Spleen (tissue), 11 donors: Measurements from ENCODE around the gene AOAH. TPM values are rescaled to one million over a fixed set of nuclear protein-coding genes. Genes with fewer than 3 reads are reported as not detected.
"Not testable (repeated sequence)": the region's sequence is repeated elsewhere in the genome, so short reads cannot be mapped to it uniquely, and the experiment has no call there.

ENCODE experiments used
- DNase-seq: peaks from one replicate; pipeline ENCODE4 v3.0.0-alpha.2; 2020
- H3K27ac ChIP-seq, 8 donors: fragments of 200-600 bp; sonication (generic) in 7 of 8; 1 replicate in 4 of 8; 2 replicates in 4 of 8; pipeline versions ENCODE4 v1.5.0 to v1.8.0; 2016 to 2021; ENCODE audit warnings: inconsistent platforms in 4 of 8, mild to moderate bottlenecking in 4 of 8, moderate library complexity in 1 of 8
- H3K27me3 ChIP-seq, 7 donors: fragments of 200-600 bp; sonication (generic) in 6 of 7; replicated peaks in 1 of 7; 1 replicate in 4 of 7; 2 replicates in 3 of 7; pipeline versions ENCODE4 v1.5.0 to v1.8.0; 2016 to 2021; ENCODE audit warnings: inconsistent platforms in 3 of 7, mild to moderate bottlenecking in 1 of 7
- H3K36me3 ChIP-seq, 6 donors: fragments of 200-600 bp; sonication (generic) in 5 of 6; 1 replicate in 4 of 6; 2 replicates in 2 of 6; pipeline versions ENCODE4 v1.5.0 to v1.8.0; 2016 to 2021; ENCODE audit warnings: inconsistent platforms in 2 of 6
- H3K4me1 ChIP-seq, 6 donors: fragments of 200-600 bp; sonication (generic) in 5 of 6; 1 replicate in 3 of 6; 2 replicates in 3 of 6; pipeline versions ENCODE4 v1.5.0 to v1.8.0; 2016 to 2021; ENCODE audit warnings: inconsistent platforms in 3 of 6
- H3K4me3 ChIP-seq, 8 donors: fragments of 200-600 bp; sonication (generic) in 7 of 8; 1 replicate in 4 of 8; 2 replicates in 4 of 8; pipeline versions ENCODE4 v1.5.0 to v1.8.0; 2016 to 2021; ENCODE audit warnings: inconsistent platforms in 4 of 8, mild to moderate bottlenecking in 4 of 8, moderate library complexity in 2 of 8
- H3K9me3 ChIP-seq, 8 donors: fragments of 200-600 bp; sonication (generic) in 7 of 8; 1 replicate in 4 of 8; 2 replicates in 4 of 8; pipeline versions ENCODE4 v1.5.0 to v1.8.0; 2016 to 2021; ENCODE audit warnings: inconsistent platforms in 4 of 8
- POLR2A ChIP-seq, 3 donors: fragments of 450-650 bp; IDR thresholded peaks; one replicate each; pipeline ENCODE4 v1.5.1; 2017; ENCODE audit warnings: antibody characterized with exemption in 3 of 3, mild to moderate bottlenecking in 1 of 3
- POLR2AphosphoS5 ChIP-seq, 3 donors: sonication (generic); formaldehyde crosslinking; IDR thresholded peaks; one replicate each; pipeline ENCODE4 v1.5.1; 2017; ENCODE audit warnings: antibody characterized with exemption in 3 of 3
- WGBS, 5 donors: extraction: QIAGEN DNeasy Blood & Tissue Kit in 3 of 5; methylation state at CpG; one replicate each; pipeline versions ENCODE4 v1.1.5 to v1.1.7; 2013 to 2018; 5-methylcytosine and 5-hydroxymethylcytosine counted together
- intact Hi-C: fragments of 100-400 bp; cut with DNase I; formaldehyde crosslinking; loops from one replicate; pipeline ENCODE4 v1.15.0; 2023; ENCODE audit warnings: low total_unique reads
- polyA plus RNA-seq, 3 donors: library from polyadenylated mRNA; stranded (reverse); fragments of 200-250 nt; gene quantifications; one replicate each; pipeline ENCODE4 v1.2.1, GENCODE V29; 2013
- total RNA-seq, 7 donors: library from RNA; depleted of rRNA in 3 of 7; stranded (reverse); fragments of >200 nt in 3 of 7; fragmentation: NEBNext Ultra II Directional in 4 of 7; extraction: Animal tissue kit (Norgen Biotek cat#: 25700) in 4 of 7; gene quantifications; one replicate each; pipeline versions ENCODE4 v1.1.0 to v1.2.1, GENCODE V29; 2016 to 2021
- TF ChIP-seq, protein P1 (sequence below), 11 experiments: fragments of 200-600 bp in 7 of 11; fragments of 450-650 bp in 4 of 11; sonication (generic) in 4 of 11; IDR thresholded peaks in 8 of 11; conservative IDR thresholded peaks in 3 of 11; 1 replicate in 7 of 11; 2 replicates in 4 of 11; pipeline versions ENCODE4 v1.4.0 to v1.8.0; 2016 to 2021; ENCODE audit warnings: antibody characterized with exemption in 11 of 11, inconsistent platforms in 4 of 11, mild to moderate bottlenecking in 1 of 11
- donor health status: healthy with polysubstance abuse.
- donor health status: DM: no; HTN: no; CAD: no; lungs with moderate emphysema.
- donor health status: DM: no; HTN: no; CAD: no.
- donor health status: Bipolar disorder and iron deficiency.
- donor health status: healthy.
- donor health status: DM: no; HTN: no; CAD: no.
- donor health status: DM: yes; HTN: yes; CAD: no.

Gene AOAH
- total and polyA plus RNA-seq, 10 donors: 30.3 to 316 (median 191) TPM

- TF ChIP-seq, protein P1, sequence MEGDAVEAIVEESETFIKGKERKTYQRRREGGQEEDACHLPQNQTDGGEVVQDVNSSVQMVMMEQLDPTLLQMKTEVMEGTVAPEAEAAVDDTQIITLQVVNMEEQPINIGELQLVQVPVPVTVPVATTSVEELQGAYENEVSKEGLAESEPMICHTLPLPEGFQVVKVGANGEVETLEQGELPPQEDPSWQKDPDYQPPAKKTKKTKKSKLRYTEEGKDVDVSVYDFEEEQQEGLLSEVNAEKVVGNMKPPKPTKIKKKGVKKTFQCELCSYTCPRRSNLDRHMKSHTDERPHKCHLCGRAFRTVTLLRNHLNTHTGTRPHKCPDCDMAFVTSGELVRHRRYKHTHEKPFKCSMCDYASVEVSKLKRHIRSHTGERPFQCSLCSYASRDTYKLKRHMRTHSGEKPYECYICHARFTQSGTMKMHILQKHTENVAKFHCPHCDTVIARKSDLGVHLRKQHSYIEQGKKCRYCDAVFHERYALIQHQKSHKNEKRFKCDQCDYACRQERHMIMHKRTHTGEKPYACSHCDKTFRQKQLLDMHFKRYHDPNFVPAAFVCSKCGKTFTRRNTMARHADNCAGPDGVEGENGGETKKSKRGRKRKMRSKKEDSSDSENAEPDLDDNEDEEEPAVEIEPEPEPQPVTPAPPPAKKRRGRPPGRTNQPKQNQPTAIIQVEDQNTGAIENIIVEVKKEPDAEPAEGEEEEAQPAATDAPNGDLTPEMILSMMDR (IDR thresholded peaks at IDR 0.05 in 8 of 11, conservative IDR thresholded peaks at IDR 0.05 in 3 of 11): peak; percentile 32 to 82 (median 74)
- TF ChIP-seq POLR2A (IDR thresholded peaks at IDR 0.05): no peak
- 30 to 37% (median 32%) methylated on average over 4 of the region's 4 CpGs for WGBS, 5 donors
- no peak for DNase-seq
Observed at GRCh38 chr7:36487756-36488336, 236.4 kb downstream of the AOAH start.

GRCh38 chr7:36486336-36486735 lies 238.0 kb downstream of the AOAH start:
- no peaks in the 10 kb centered on the region for H3K4me1 ChIP-seq
- whole genome bisulfite sequencing, 5 donors: 77 to 88% (median 84%) methylated on average over 4 of the region's 4 CpGs
- DNase-seq: no peak
- H3K4me3 ChIP-seq: no peak overlapping the region
- peaks cover 0 to 4% (median 0%) of the 10 kb centered on the region in 8 donors for H3K9me3 ChIP-seq
- no peaks in the 10 kb centered on the region for H3K36me3 ChIP-seq
- H3K27me3 ChIP-seq: no peaks in the 10 kb centered on the region
- no peak for TF ChIP-seq POLR2AphosphoS5 (IDR thresholded peaks at IDR 0.05)
- TF ChIP-seq, protein P1 (IDR thresholded peaks at IDR 0.05 in 8 of 11, conservative IDR thresholded peaks at IDR 0.05 in 3 of 11): no peak
- TF ChIP-seq POLR2A (IDR thresholded peaks at IDR 0.05): no peak
- intact Hi-C loops: loop anchor here (5.0 to 10.0 kb wide), 2 partner anchors 186 to 698 kb away; no protein-coding TSS in a partner anchor
- H3K27ac ChIP-seq: no peak overlapping the region

More at GRCh38 chr7:36487756-36488336, 236.4 kb downstream of the AOAH start:
- Histone ChIP-seq H3K27ac (no peak overlapping the region), H3K4me1 (no peaks in the 10 kb centered on the region), H3K4me3 (no peak overlapping the region), H3K36me3 (no peaks in the 10 kb centered on the region), H3K9me3 (peaks cover 0 to 4% (median 0%) of the 10 kb centered on the region in 8 donors), H3K27me3 (no peaks in the 10 kb centered on the region)
- intact Hi-C loops: loop anchor here (5.0 to 10.0 kb wide), 2 partner anchors 184 to 697 kb away; no protein-coding TSS in a partner anchor

DNA sequence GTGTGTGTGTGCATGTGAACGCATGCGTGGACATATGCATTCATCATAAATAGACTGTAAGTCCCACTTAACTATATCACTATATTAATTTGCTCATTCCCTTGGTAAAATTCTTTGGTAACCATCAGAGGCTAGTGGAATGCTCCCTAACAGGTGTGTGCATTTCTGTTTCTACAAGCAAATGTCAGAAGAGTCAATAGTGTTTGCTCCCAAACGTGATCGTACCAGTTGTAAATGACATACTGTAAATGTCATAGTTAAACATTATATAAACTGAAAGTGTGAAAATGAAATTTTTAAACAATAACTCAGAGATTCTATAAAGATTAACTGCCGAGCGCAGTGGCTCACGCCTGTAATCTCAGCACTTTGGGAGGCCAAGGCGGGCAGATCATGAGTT lies 240.0 kb downstream of the AOAH start:
- no peak for DNase-seq
- Histone ChIP-seq H3K27ac (no peak overlapping the region), H3K27me3 (no peaks in the 10 kb centered on the region), H3K36me3 (no peaks in the 10 kb centered on the region), H3K4me3 (no peak overlapping the region), H3K9me3 (peaks cover 0 to 18% (median 0%) of the 10 kb centered on the region in 8 donors), H3K4me1 (no peaks in the 10 kb centered on the region)
- TF ChIP-seq POLR2AphosphoS5 (IDR thresholded peaks at IDR 0.05): no peak
- TF ChIP-seq POLR2A (IDR thresholded peaks at IDR 0.05): no peak
- TF ChIP-seq, protein P1 (IDR thresholded peaks at IDR 0.05 in 8 of 11, conservative IDR thresholded peaks at IDR 0.05 in 3 of 11): no peak
- intact Hi-C loops: loop anchor here (10.0 kb wide), 1 partner anchor 701 kb away; no protein-coding TSS in a partner anchor
- 84 to 94% (median 86%) methylated on average over 8 of the region's 8 CpGs for WGBS, 5 donors

- not testable (repeated sequence) for H3K27ac ChIP-seq, DNase-seq, H3K27me3 ChIP-seq, H3K4me3 ChIP-seq, H3K36me3 ChIP-seq, H3K4me1 ChIP-seq
- intact Hi-C loops: loop anchor here (10.0 kb wide), 1 partner anchor 701 kb away; no protein-coding TSS in a partner anchor
- H3K9me3 ChIP-seq: peaks cover 0 to 22% (median 0%) of the 10 kb centered on the region in 8 donors
- 60 to 88% (median 80%) methylated on average over 4 of the region's 4 CpGs for WGBS, 5 donors
Observed at GRCh38 chr7:36483853-36484252, 240.4 kb downstream of the AOAH start.
